ENCODE data around the gene RNASET2.
"Not testable (repeated sequence)": the region's sequence is repeated elsewhere in the genome, so short reads cannot be mapped to it uniquely, and the experiment has no call there.

The RNASET2 gene

DNA sequence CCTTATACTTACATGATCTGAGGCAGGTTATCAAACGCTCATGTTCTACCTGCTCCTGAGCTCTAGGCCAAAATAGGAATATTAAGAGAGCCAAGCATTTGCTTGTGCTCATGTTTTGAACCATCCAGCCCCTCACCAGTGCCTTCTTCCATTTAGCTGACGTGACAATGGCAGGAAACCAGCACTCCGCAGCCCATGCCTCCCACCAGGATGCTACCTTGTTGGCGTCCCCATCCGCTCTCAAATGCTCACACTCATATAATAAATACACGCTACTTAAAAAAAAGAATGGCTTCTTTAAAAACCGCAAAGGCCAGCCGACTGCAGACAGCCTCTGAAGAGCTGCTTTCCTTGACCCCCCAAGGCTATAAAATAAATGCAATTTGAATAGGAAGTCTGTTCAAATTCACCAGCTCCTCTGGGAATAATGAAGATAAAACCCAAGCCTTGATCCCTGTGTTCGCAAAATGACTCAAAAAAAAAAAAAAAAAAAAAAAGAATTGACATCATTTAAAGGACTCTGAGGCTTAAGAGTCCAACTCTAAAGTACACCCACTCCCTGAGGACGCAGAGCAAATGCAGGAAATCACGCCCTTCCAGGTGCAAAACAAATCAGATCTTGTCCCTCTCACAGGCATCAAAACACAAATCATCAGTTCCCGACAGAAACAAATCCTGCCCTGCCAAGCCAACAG lies 29.0 kb downstream of the RNASET2 start:
- DNase-seq (ENCODE audit: low read depth) = no peak

- DNase-seq (ENCODE audit: low read depth) = no peak
Observed at GRCh38 chr6:166926748-166927147, 29.6 kb downstream of the RNASET2 start.

DNA sequence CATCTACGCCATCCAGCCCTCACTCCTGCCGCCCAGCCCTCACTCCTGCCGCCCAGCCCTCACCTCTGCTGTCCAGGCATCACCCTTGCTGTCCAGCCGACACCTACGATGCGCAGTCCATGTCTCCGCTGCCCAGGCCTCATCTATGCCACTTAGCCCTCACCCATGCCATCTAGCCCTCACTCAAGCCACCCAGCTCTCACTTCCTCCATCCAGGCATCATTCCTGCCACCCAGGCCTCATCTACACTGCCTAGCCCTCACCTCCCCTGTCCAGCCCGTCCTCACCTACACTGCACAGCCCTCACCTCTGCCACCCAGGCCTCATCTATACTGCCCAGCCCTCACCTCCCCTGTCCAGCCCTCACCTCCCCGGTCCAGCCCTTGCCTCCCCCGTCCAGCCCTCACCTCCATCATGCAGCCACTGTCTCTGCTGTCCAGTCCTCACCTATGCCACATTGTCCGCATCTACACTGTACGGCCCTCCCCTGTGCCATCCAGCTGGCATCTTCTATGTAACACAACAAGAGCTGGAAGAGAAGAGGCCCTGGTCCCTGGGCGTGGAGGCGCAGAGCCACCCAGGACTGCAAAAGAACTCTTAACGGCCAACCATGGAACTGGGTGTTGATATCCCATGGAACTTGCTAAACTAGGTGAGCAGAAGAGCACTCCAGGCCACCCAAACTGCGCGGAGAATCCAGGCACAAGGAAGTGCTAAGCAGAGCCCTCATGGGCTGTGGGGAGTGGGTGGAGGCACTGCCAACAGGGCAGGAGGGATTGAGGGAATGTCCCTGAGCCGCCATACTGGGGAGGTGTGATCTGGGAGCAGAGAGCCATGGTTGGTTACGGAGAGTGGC lies 31.0 kb downstream of the RNASET2 start:
- DNase-seq (ENCODE audit: low read depth) = no peak

GRCh38 chr6:166924531-166924930 lies 31.8 kb downstream of the RNASET2 start:
- no peak for DNase-seq (ENCODE audit: low read depth)

- DNase-seq (ENCODE audit: low read depth) = no peak
Observed at GRCh38 chr6:166922937-166923336, 33.4 kb downstream of the RNASET2 start.

DNA sequence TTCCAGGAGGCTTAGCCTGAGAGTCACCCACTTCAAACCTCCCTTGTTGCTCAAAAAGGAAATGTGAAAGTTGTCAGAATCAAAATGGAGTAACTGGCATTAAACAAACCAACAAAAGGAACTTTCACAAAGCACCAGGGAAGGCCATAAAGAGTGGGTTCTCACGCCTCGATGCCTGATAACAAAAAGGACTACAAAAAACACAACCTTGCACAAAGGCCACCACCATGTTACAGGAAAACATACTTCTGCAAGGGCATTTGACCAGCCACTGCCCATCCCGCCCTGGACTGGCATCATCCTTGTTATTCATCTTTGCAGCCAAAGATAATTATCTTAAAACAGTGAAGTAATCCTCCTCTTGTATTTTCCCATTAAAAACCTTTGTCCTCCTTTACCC lies 34.8 kb downstream of the RNASET2 start:
- DNase-seq (ENCODE audit: low read depth) = no peak

DNA sequence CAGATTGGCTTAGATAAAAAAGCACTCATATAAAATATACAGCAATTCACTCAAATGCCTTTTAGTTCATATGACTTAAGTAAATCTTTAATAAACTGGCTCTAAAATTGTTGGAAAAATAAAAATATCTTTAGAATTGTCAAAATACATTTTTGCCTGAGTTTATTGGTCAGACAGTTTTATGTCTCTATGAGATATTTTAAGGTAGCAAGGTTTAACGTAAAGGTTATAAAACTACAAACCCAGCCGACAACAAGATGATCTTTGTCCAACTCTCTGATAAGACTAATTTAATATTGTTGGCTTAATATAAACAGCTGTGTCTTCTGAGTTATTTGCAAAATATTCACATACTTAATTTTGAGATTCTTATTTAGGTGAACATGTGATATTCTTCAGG lies 39.5 kb downstream of the RNASET2 start:
- no peak for DNase-seq (ENCODE audit: low read depth)

DNA sequence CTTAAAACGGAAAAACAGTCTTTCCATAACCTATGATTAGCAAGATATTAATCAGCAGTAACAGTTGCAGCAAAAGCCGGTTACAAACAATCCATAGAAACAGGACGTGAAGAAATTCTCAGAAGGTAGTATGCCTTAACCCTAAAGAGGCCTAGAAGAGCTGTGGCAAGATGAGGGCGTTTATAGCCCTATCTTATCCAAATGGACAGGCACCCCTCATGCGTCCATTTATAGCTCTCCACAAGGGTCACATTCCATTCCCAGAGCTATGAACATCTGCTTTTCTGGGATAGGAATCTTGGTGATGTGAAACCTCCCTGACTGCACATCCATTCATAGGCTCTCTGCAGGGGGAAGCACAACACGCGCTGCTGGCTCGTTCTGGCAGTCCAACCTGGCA lies 40.9 kb downstream of the RNASET2 start:
- DNase-seq (ENCODE audit: low read depth) = not testable (repeated sequence)

GRCh38 chr6:166914952-166915351 lies 41.4 kb downstream of the RNASET2 start:
- not testable (repeated sequence) for DNase-seq (ENCODE audit: low read depth)

- DNase-seq (ENCODE audit: low read depth) = no peak
Observed at GRCh38 chr6:166911248-166911677, 45.1 kb downstream of the RNASET2 start.

DNA sequence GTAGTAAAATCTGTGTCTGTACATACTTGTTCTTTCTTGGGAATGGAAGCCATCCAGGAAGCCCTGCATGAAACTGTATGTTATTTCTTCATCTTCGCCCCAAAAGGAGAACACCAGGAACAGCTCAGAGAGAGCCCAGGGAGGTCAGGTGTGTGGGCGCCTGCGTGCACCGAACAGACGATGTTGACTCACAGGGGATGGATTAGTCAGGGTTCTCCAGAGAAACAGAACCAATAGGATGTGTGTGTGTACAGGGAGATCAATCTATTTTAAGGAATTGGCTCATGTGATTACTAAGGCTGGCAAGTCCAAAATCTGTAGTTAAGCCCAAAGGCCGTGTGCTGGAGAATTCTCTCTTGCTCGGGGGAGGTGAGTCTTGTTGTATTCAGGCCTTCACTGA lies 45.7 kb downstream of the RNASET2 start:
- DNase-seq (ENCODE audit: low read depth) = peak; percentile 8

DNA sequence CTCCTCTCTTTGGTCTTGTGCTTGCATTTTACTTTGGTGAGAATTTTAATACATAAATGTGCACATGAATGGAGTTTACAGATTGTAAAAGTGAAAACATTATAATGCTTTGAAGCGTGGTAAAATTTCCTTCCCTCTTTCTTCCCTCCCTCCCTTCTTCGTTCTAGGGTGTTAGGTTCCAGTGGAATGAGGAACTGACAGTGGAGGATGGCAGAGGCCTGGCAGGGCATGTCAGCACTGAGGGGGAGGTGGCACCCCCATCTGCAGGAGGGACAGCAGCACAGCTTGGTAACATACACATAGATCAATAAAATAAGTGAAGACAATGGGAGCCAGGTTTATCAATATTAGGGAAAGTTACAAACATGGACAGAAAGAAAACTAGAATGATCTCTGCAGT lies 47.5 kb downstream of the RNASET2 start:
- DNase-seq (ENCODE audit: low read depth) = no peak

GRCh38 chr6:166907871-166908806 lies 48.2 kb downstream of the RNASET2 start:
- no peak for DNase-seq (ENCODE audit: low read depth)

DNA sequence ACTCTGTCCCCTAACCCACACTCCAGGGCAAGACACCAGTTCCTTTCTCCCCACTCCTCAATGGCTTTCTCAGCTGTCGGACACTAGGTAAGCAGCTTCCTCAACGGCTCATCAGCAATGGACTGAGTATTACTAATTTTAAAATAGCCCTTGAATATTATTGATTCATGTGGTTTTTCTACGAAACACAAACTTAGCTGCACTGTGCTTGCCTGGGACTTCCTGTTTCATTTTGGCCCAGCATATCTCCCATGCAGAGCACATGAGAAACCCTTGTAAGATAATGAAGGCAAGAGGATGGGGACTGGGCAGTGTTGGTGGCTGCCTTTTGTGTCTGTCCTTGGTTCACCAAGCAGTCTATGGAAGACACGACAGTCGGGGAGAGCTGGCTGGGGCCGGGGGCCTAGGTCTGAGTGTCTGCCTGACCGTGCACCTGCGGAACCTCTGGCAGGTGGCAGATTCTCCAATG lies 48.9 kb downstream of the RNASET2 start:
- no peak for DNase-seq (ENCODE audit: low read depth)

- no peak for DNase-seq (ENCODE audit: low read depth)
Observed at GRCh38 chr6:166906376-166907044, 49.8 kb downstream of the RNASET2 start.

GRCh38 chr6:166905505-166906134 lies 50.7 kb downstream of the RNASET2 start:
- no peak for DNase-seq (ENCODE audit: low read depth)

- DNase-seq (ENCODE audit: low read depth) = no peak
Observed at GRCh38 chr6:166905013-166905412, 51.3 kb downstream of the RNASET2 start.

GRCh38 chr6:166904101-166904746 lies 52.1 kb downstream of the RNASET2 start:
- DNase-seq (ENCODE audit: low read depth) = no peak

- DNase-seq (ENCODE audit: low read depth) = no peak
Observed at GRCh38 chr6:166903500-166903899, 52.9 kb downstream of the RNASET2 start.

GRCh38 chr6:166903027-166903426 lies 53.3 kb downstream of the RNASET2 start:
- DNase-seq (ENCODE audit: low read depth) = no peak

Measured in ELR (cell line).